H1 (cell line): Measurements from ENCODE around the gene PLXND1. TPM values are rescaled to one million over a fixed set of nuclear protein-coding genes. Genes with fewer than 3 reads are reported as not detected.

ENCODE experiments used
- CTCF ChIA-PET: fragments of 300-600 bp; sonication (Branson Sonifier 250); formaldehyde crosslinking; loops from one replicate; lab custom pipeline; 2021; ENCODE audit not compliant: partially characterized antibody; lab: Charles Lee
- POLR2A ChIA-PET: fragments of 300-600 bp; sonication (Branson Sonifier 250); formaldehyde crosslinking; loops from one replicate; lab custom pipeline; 2021; ENCODE audit warnings: inconsistent platforms; ENCODE audit not compliant: partially characterized antibody; lab: Charles Lee
- DNase-seq, 2 experiments: peaks; one replicate each; pipeline versions ENCODE4 v3.0.0 to v3.0.0-alpha.2; 2010 to 2022; ENCODE audit warnings: low spot score in 2 of 2, low read depth in 1 of 2, mixed read lengths in 1 of 2
- FAIRE-seq: peaks from 2 replicates; lab custom pipeline; 2011; peaks lifted over from hg19 to GRCh38; lab: Jason Lieb, UNC
- H2AFZ ChIP-seq: 2 replicates; pipeline ENCODE4 v1.8.1; 2012; ENCODE audit warnings: low read length, inconsistent platforms
- H2AK5ac ChIP-seq: 2 replicates; pipeline ENCODE4 v1.6.1; 2013; ENCODE audit warnings: low read depth, low read length
- H2BK120ac ChIP-seq: replicated peaks from 2 replicates; pipeline ENCODE3; 2013; ENCODE audit warnings: low read depth, low read length, inconsistent platforms
- H2BK12ac ChIP-seq: 2 replicates; pipeline ENCODE4 v1.6.1; 2013; ENCODE audit warnings: low read depth, low read length
- H2BK15ac ChIP-seq: 2 replicates; pipeline ENCODE4 v1.6.1; 2013; ENCODE audit warnings: low read length
- H2BK20ac ChIP-seq: 2 replicates; pipeline ENCODE4 v1.6.1; 2013; ENCODE audit warnings: low read length
- H2BK5ac ChIP-seq: 2 replicates; pipeline ENCODE4 v1.6.1; 2013; ENCODE audit warnings: low read depth, low read length
- H3K14ac ChIP-seq: 2 replicates; pipeline ENCODE4 v1.6.1; 2013; ENCODE audit warnings: inconsistent platforms; ENCODE audit not compliant: insufficient read length
- H3K18ac ChIP-seq: 2 replicates; pipeline ENCODE4 v1.6.1; 2013; ENCODE audit warnings: low read length; ENCODE audit errors: extremely low read depth
- H3K23ac ChIP-seq: 2 replicates; pipeline ENCODE4 v1.6.1; 2013; ENCODE audit warnings: inconsistent platforms; ENCODE audit not compliant: insufficient read length
- H3K23me2 ChIP-seq: 2 replicates; pipeline ENCODE4 v1.6.1; 2013; ENCODE audit warnings: low read depth, low read length
- H3K27ac ChIP-seq: 2 replicates; pipeline ENCODE4 v1.6.1; 2011; ENCODE audit warnings: low read depth, low read length, inconsistent platforms
- H3K27me3 ChIP-seq, 4 experiments: replicated peaks in 1 of 4; 1 replicate in 1 of 4; 2 replicates in 3 of 4; pipeline versions ENCODE4 v1.6.1 to v1.8.1; 2011 to 2013; ENCODE audit warnings: low read length in 3 of 4, mild to moderate bottlenecking in 3 of 4, inconsistent platforms in 2 of 4, mixed read lengths in 2 of 4, moderate library complexity in 1 of 4; ENCODE audit not compliant: control insufficient read depth in 3 of 4, insufficient read depth in 3 of 4; ENCODE audit errors: extremely low read depth in 1 of 4
- H3K36me3 ChIP-seq, 4 experiments: 2 replicates each; pipeline versions ENCODE4 v1.6.1 to v1.8.1; 2011 to 2013; ENCODE audit warnings: mild to moderate bottlenecking in 4 of 4, low read length in 3 of 4, moderate library complexity in 2 of 4, control low read depth in 1 of 4, inconsistent platforms in 1 of 4; ENCODE audit not compliant: insufficient read depth in 4 of 4, control insufficient read depth in 2 of 4
- H3K4ac ChIP-seq: replicated peaks from 2 replicates; pipeline ENCODE3; 2013; ENCODE audit warnings: low read length, low read depth, mixed read lengths, inconsistent platforms; ENCODE audit not compliant: insufficient read length
- H3K4me1 ChIP-seq, 4 experiments: replicated peaks in 1 of 4; 1 replicate in 1 of 4; 2 replicates in 3 of 4; pipeline versions ENCODE4 v1.6.1 to v1.8.1; 2011 to 2013; ENCODE audit warnings: low read length in 3 of 4, inconsistent platforms in 2 of 4, mixed read lengths in 1 of 4; ENCODE audit not compliant: insufficient read depth in 4 of 4, control insufficient read depth in 3 of 4
- H3K4me2 ChIP-seq, 2 experiments: 2 replicates each; pipeline versions ENCODE4 v1.6.1 to v1.8.1; 2011 to 2013; ENCODE audit warnings: low read depth in 2 of 2, low read length in 2 of 2, control low read depth in 1 of 2, inconsistent platforms in 1 of 2, mild to moderate bottlenecking in 1 of 2; ENCODE audit not compliant: insufficient read depth in 1 of 2
- H3K4me3 ChIP-seq, 4 experiments: fragments of 200-600, 300-600 bp in 1 of 4; sonication (generic), shearing (Covaris generic), sonication (Bioruptor Twin) in 1 of 4; 2 replicates each; pipeline versions ENCODE4 v1.5.1 to v1.8.1; 2011 to 2016; ENCODE audit warnings: low read length in 4 of 4, low read depth in 3 of 4, control low read depth in 2 of 4, inconsistent platforms in 2 of 4, mild to moderate bottlenecking in 2 of 4, mixed read lengths in 1 of 4, moderate library complexity in 1 of 4; ENCODE audit not compliant: insufficient read depth in 2 of 4; ENCODE audit errors: extremely low read depth in 1 of 4
- H3K56ac ChIP-seq: replicated peaks from 2 replicates; pipeline ENCODE3; 2013; ENCODE audit warnings: low read depth, mild to moderate bottlenecking, mixed read lengths, low read length, inconsistent platforms; ENCODE audit not compliant: insufficient read length
- H3K79me1 ChIP-seq: 2 replicates; pipeline ENCODE4 v1.6.1; 2013; ENCODE audit warnings: low read depth, low read length, control low read depth
- H3K79me2 ChIP-seq, 2 experiments: 2 replicates each; pipeline versions ENCODE4 v1.6.1 to v1.8.1; 2012 to 2013; ENCODE audit warnings: low read length in 2 of 2, mild to moderate bottlenecking in 2 of 2, inconsistent platforms in 1 of 2; ENCODE audit not compliant: insufficient read depth in 2 of 2, control insufficient read depth in 1 of 2
- H3K9ac ChIP-seq, 4 experiments: replicated peaks in 1 of 4; 1 replicate in 1 of 4; 2 replicates in 3 of 4; pipeline versions ENCODE4 v1.6.1 to v1.8.1; 2011 to 2013; ENCODE audit warnings: low read depth in 3 of 4, low read length in 3 of 4, control low read depth in 2 of 4, mild to moderate bottlenecking in 2 of 4, moderate library complexity in 2 of 4, inconsistent platforms in 1 of 4; ENCODE audit errors: extremely low read depth in 1 of 4
- H3K9me3 ChIP-seq, 2 experiments: 2 replicates each; pipeline versions ENCODE4 v1.6.1 to v1.8.1; 2012 to 2013; ENCODE audit warnings: mild to moderate bottlenecking in 2 of 2, moderate library complexity in 2 of 2, control low read depth in 1 of 2, inconsistent platforms in 1 of 2, low read depth in 1 of 2, low read length in 1 of 2, mixed read lengths in 1 of 2; ENCODE audit not compliant: insufficient read depth in 2 of 2
- H4K20me1 ChIP-seq, 2 experiments: replicated peaks in 1 of 2; 2 replicates each; pipeline versions ENCODE3 to v1.8.1; 2011 to 2013; ENCODE audit warnings: inconsistent platforms in 2 of 2, low read length in 2 of 2, mild to moderate bottlenecking in 1 of 2; ENCODE audit not compliant: insufficient read depth in 2 of 2, control insufficient read depth in 1 of 2
- H4K5ac ChIP-seq: 2 replicates; pipeline ENCODE4 v1.6.1; 2013; ENCODE audit warnings: low read length, low read depth, mixed read lengths, inconsistent platforms; ENCODE audit not compliant: insufficient read length
- H4K8ac ChIP-seq: 2 replicates; pipeline ENCODE4 v1.8.0; 2013; ENCODE audit warnings: mild to moderate bottlenecking, moderate library complexity, low read length, inconsistent platforms; ENCODE audit not compliant: insufficient read depth; ENCODE audit errors: extremely low read depth
- H4K91ac ChIP-seq: replicated peaks from 2 replicates; pipeline ENCODE3; 2013; ENCODE audit warnings: low read length, mixed read lengths, inconsistent platforms; ENCODE audit not compliant: insufficient read length
- CTBP2 ChIP-seq: IDR thresholded peaks from 2 replicates; pipeline ENCODE4 v1.7.0; 2011; ENCODE audit warnings: borderline replicate concordance, mild to moderate bottlenecking, moderate library complexity, mixed read lengths, low read length; ENCODE audit not compliant: insufficient read depth, insufficient read length
- TBP ChIP-seq: IDR thresholded peaks from 2 replicates; pipeline ENCODE4 v1.6.1; 2011; ENCODE audit warnings: low read depth, low read length, improper control_type of control experiment
- WGBS, 2 experiments: shearing (Covaris generic) in 1 of 2; methylation state at CpG; one replicate each; pipeline versions ENCODE4 v1.1.6 to v1.1.7; 2013 to 2015; ENCODE audit warnings: low lambda C conversion rate in 2 of 2, mixed read lengths in 2 of 2, inconsistent platforms in 1 of 2, low coverage in 1 of 2, missing lambda C conversion rate in 1 of 2; ENCODE audit not compliant: insufficient replicate concordance in 2 of 2, insufficient coverage in 1 of 2, insufficient read length in 1 of 2; ENCODE audit errors: extremely low coverage in 1 of 2, missing lambda C conversion rate in 1 of 2; 5-methylcytosine and 5-hydroxymethylcytosine counted together
- polyA plus RNA-seq, 7 experiments: library from polyadenylated mRNA; depleted of rRNA in 3 of 7; stranded (reverse) in 5 of 7; unstranded in 2 of 7; fragments of >200 nt in 5 of 7; fragments of 200-250 nt in 2 of 7; gene quantifications; 1 replicate in 5 of 7; 2 replicates in 1 of 7; 4 replicates in 1 of 7; pipeline versions ENCODE4 v1.2.1 to v1.2.3, GENCODE V29; 2011 to 2013; ENCODE audit warnings: missing spikeins in 2 of 7, mixed read lengths in 2 of 7
- total RNA-seq: library from RNA; stranded (reverse); fragmentation: NEBNext Ultra II Directional; extraction: Animal tissue kit (Norgen Biotek cat#: 25700); gene quantifications from 2 replicates; pipeline ENCODE4 v1.2.1, GENCODE V29; 2021

The PLXND1 gene
- total and polyA plus RNA-seq, 2 of the 8 experiments (the other 6 are each of a cell fraction or from before 2014, with no cell fraction given): 17.7 to 66.4 TPM

DNA sequence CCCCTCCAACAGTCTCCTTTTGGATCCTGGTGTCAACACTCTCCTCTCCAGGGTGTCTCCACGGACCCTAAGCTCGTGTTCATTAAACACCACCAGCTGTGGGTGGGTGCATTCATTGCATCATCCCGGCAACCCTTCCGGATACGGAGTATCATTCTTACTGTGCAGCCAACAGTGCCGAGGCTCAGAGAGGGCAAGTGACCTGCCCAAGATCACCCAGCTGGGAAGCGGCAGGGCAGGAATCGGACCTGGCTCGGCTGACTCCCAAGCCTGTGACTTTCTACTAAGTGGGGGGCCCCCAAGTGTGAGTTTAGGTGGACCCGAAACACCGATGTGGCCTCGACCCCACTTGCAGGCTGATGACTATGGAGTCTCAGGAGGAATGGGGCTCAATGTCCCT lies 43.1 kb downstream of the PLXND1 start:
- no peak overlapping the region for H2BK120ac ChIP-seq
- H3K23ac ChIP-seq: no peak overlapping the region
- H3K4ac ChIP-seq: no peak overlapping the region
- H2BK5ac ChIP-seq: no peak overlapping the region
- TF ChIP-seq CTBP2: no peak
- TF ChIP-seq TBP: no peak
- no peak overlapping the region; the same call in 1 of the 2 replicates for H4K8ac ChIP-seq
- no peak overlapping the region for H3K18ac ChIP-seq
- FAIRE-seq (no peak), DNase-seq (no peak)
- no peaks in the 10 kb centered on the region for H3K23me2 ChIP-seq
- no peak overlapping the region for H2BK15ac ChIP-seq
- H4K91ac ChIP-seq: no peak overlapping the region
- no peak overlapping the region for H2AFZ ChIP-seq
- H4K5ac ChIP-seq: no peak overlapping the region
- H2BK20ac ChIP-seq: no peak overlapping the region
- ChIA-PET CTCF (no interaction called here), POLR2A (no interaction called here)
- H3K4me1 ChIP-seq: peaks cover 0 to 3% (median under 1%) of the 10 kb centered on the region in 4 experiments; a peak in 2 of 7 replicates
- H2BK12ac ChIP-seq: no peak overlapping the region
- H3K4me3 ChIP-seq: no peak overlapping the region
- H3K9me3 ChIP-seq: no peaks in the 10 kb centered on the region
- no peak overlapping the region for H3K9ac ChIP-seq
- 93% methylated on average over 12 of the region's 12 CpGs; no CpG with 5 or more reads in 1 of the 2 experiments for WGBS, 2 experiments
- no peak overlapping the region for H3K4me2 ChIP-seq
- no peak overlapping the region for H3K27ac ChIP-seq
- no peak overlapping the region for H3K14ac ChIP-seq
- no peaks in the 10 kb centered on the region for H3K79me1 ChIP-seq
- H3K79me2 ChIP-seq: no peaks in the 10 kb centered on the region
- H3K36me3 ChIP-seq: no peaks in the 10 kb centered on the region; a peak in 1 of 8 replicates
- no peak overlapping the region for H2AK5ac ChIP-seq
- H4K20me1 ChIP-seq: no peaks in the 10 kb centered on the region
- no peak overlapping the region for H3K56ac ChIP-seq
- H3K27me3 ChIP-seq: no peaks in the 10 kb centered on the region
